HEK293 (cell line): ENCODE data around the gene FGD5.

Experiments
- CTCF ChIA-PET: fragments of 350-600 bp; formaldehyde crosslinking; extraction: SDS; loops from one replicate; lab custom pipeline; 2021; ENCODE audit warnings: antibody characterized with exemption; lab: Yijun Ruan, JAX
- POLR2A ChIA-PET: fragments of 300-600 bp; formaldehyde crosslinking; extraction: SDS; loops from one replicate; lab custom pipeline; 2020; ENCODE audit warnings: antibody characterized with exemption, inconsistent platforms; lab: Yijun Ruan, JAX
- H3K27ac ChIP-seq: fragments of 200-500 bp; sonication (Bioruptor generic); 2 replicates; pipeline ENCODE4 v1.5.1; 2014; ENCODE audit warnings: low read depth, low read length, control low read depth, inconsistent platforms; ENCODE audit errors: extremely low read depth
- H3K36me3 ChIP-seq, 2 experiments: fragments of 200-500 bp in 1 of 2; sonication (Bioruptor generic) in 1 of 2; 1 replicate in 1 of 2; 2 replicates in 1 of 2; pipeline ENCODE4 v1.5.1; 2014 to 2017; ENCODE audit warnings: inconsistent platforms in 2 of 2, low read length in 2 of 2; ENCODE audit not compliant: control insufficient read depth in 2 of 2, insufficient read depth in 1 of 2
- H3K4me1 ChIP-seq: fragments of 200-500 bp; sonication (Bioruptor generic); 2 replicates; pipeline ENCODE4 v1.5.1; 2014; ENCODE audit warnings: mild to moderate bottlenecking, low read length, inconsistent platforms; ENCODE audit not compliant: control insufficient read depth, insufficient read depth
- H3K4me3 ChIP-seq: 2 replicates; pipeline ENCODE4 v1.5.1; 2011; ENCODE audit warnings: low read depth, mild to moderate bottlenecking, control low read depth, low read length, moderate library complexity
- H3K9me3 ChIP-seq: fragments of 200-500 bp; sonication (Bioruptor generic); 2 replicates; pipeline ENCODE4 v1.5.1; 2014; ENCODE audit warnings: low read depth, low read length, inconsistent platforms; ENCODE audit not compliant: control insufficient read depth, insufficient read depth
- INSM2 ChIP-seq: fragments of 450-650 bp; formaldehyde crosslinking; IDR thresholded peaks from 2 replicates; pipeline ENCODE4 v1.5.1; 2016; ENCODE audit warnings: missing biosample characterization, missing genetic modification characterization
- KLF10 ChIP-seq: fragments of 450-650 bp; IDR thresholded peaks from 2 replicates; pipeline ENCODE4 v1.5.1; 2018; ENCODE audit warnings: missing biosample characterization, mild to moderate bottlenecking, missing genetic modification characterization
- MEIS1 ChIP-seq: sonication (generic); formaldehyde crosslinking; IDR thresholded peaks from 2 replicates; pipeline ENCODE4 v1.8.1; 2022; ENCODE audit warnings: missing genetic modification reagents, mild to moderate bottlenecking, borderline replicate concordance
- YY1 ChIP-seq: fragments of 450-650 bp; formaldehyde crosslinking; IDR thresholded peaks from 2 replicates; pipeline ENCODE4 v1.5.1; 2018; ENCODE audit warnings: missing biosample characterization, missing genetic modification characterization
- YY2 ChIP-seq: fragments of 450-650 bp; formaldehyde crosslinking; IDR thresholded peaks from 2 replicates; pipeline ENCODE4 v1.5.1; 2016; ENCODE audit warnings: missing biosample characterization, missing genetic modification characterization
- ZFP3 ChIP-seq: fragments of 450-650 bp; formaldehyde crosslinking; IDR thresholded peaks from 2 replicates; pipeline ENCODE4 v1.5.1; 2016; ENCODE audit warnings: low read depth, missing biosample characterization, missing genetic modification characterization
- ZNF133 ChIP-seq: fragments of 450-650 bp; formaldehyde crosslinking; IDR thresholded peaks from 2 replicates; pipeline ENCODE4 v1.5.1; 2016; ENCODE audit warnings: missing biosample characterization, missing genetic modification characterization
- ZNF138 ChIP-seq: fragments of 450-650 bp; formaldehyde crosslinking; IDR thresholded peaks from 2 replicates; pipeline ENCODE4 v1.5.1; 2016; ENCODE audit warnings: missing biosample characterization, missing genetic modification characterization, borderline replicate concordance
- ZNF24 ChIP-seq: fragments of 450-650 bp; formaldehyde crosslinking; IDR thresholded peaks from 2 replicates; pipeline ENCODE4 v1.5.1; 2016; ENCODE audit warnings: missing biosample characterization, missing genetic modification characterization
- ZNF350 ChIP-seq: fragments of 450-650 bp; formaldehyde crosslinking; IDR thresholded peaks from 2 replicates; pipeline ENCODE4 v1.5.0; 2017; ENCODE audit warnings: missing biosample characterization, mild to moderate bottlenecking, missing genetic modification characterization
- ZNF398 ChIP-seq: fragments of 450-650 bp; formaldehyde crosslinking; IDR thresholded peaks from 2 replicates; pipeline ENCODE4 v1.5.1; 2017; ENCODE audit warnings: missing biosample characterization, missing genetic modification characterization
- ZNF404 ChIP-seq: fragments of 450-650 bp; formaldehyde crosslinking; IDR thresholded peaks from 2 replicates; pipeline ENCODE4 v1.5.1; 2017; ENCODE audit warnings: missing biosample characterization, missing genetic modification characterization
- ZNF560 ChIP-seq: fragments of 450-650 bp; formaldehyde crosslinking; IDR thresholded peaks from 2 replicates; pipeline ENCODE4 v1.5.1; 2017; ENCODE audit warnings: missing biosample characterization, missing genetic modification characterization, borderline replicate concordance
- ZNF561 ChIP-seq: fragments of 450-650 bp; IDR thresholded peaks from 2 replicates; pipeline ENCODE4 v1.5.1; 2018; ENCODE audit warnings: missing biosample characterization, missing genetic modification characterization, borderline replicate concordance
- ZNF580 ChIP-seq: fragments of 450-650 bp; formaldehyde crosslinking; IDR thresholded peaks from 2 replicates; pipeline ENCODE4 v1.5.1; 2016; ENCODE audit warnings: missing biosample characterization, missing genetic modification characterization
- ZNF600 ChIP-seq: fragments of 450-650 bp; formaldehyde crosslinking; IDR thresholded peaks from 2 replicates; pipeline ENCODE4 v1.5.1; 2016; ENCODE audit warnings: missing biosample characterization, missing genetic modification characterization
- ZNF639 ChIP-seq: fragments of 450-650 bp; formaldehyde crosslinking; IDR thresholded peaks from 2 replicates; pipeline ENCODE4 v1.5.1; 2016; ENCODE audit warnings: missing biosample characterization, missing genetic modification characterization
- ZNF660 ChIP-seq: fragments of 450-650 bp; IDR thresholded peaks from 2 replicates; pipeline ENCODE4 v1.5.1; 2018; ENCODE audit warnings: missing biosample characterization, mild to moderate bottlenecking, missing genetic modification characterization
- ZNF704 ChIP-seq: fragments of 450-650 bp; formaldehyde crosslinking; IDR thresholded peaks from 2 replicates; pipeline ENCODE4 v1.5.1; 2016; ENCODE audit warnings: missing biosample characterization, missing genetic modification characterization
- ZNF747 ChIP-seq: fragments of 450-650 bp; formaldehyde crosslinking; IDR thresholded peaks from 2 replicates; pipeline ENCODE4 v1.5.1; 2016; ENCODE audit warnings: missing biosample characterization, missing genetic modification characterization
- ZNF830 ChIP-seq: fragments of 450-650 bp; IDR thresholded peaks from 2 replicates; pipeline ENCODE4 v1.5.0; 2018; ENCODE audit warnings: missing biosample characterization, missing genetic modification characterization, low read depth, mild to moderate bottlenecking, moderate library complexity
- ZNF843 ChIP-seq: fragments of 450-650 bp; formaldehyde crosslinking; IDR thresholded peaks from 2 replicates; pipeline ENCODE4 v1.5.1; 2016; ENCODE audit warnings: missing biosample characterization, missing genetic modification characterization

Gene FGD5

GRCh38 chr3:14780927-14781507 lies 37.7 kb upstream of the FGD5 start (continued):
- TF ChIP-seq MEIS1 (CRISPR knock-in tag): no peak
- TF ChIP-seq ZNF133 (tag by site-specific recombination): no peak
- no peak for TF ChIP-seq YY2
- no peak for TF ChIP-seq ZNF830 (tag by site-specific recombination)
- no peak for TF ChIP-seq ZNF843
- TF ChIP-seq ZNF561 (tag by site-specific recombination): no peak
- no peak for TF ChIP-seq ZNF747
- TF ChIP-seq, all 188 proteins: peak for 4

- H3K9me3 ChIP-seq: no peaks in the 10 kb centered on the region
- no peak overlapping the region for H3K27ac ChIP-seq
- no peaks in the 10 kb centered on the region for H3K36me3 ChIP-seq
- CTCF ChIA-PET: interaction anchor here (0.6 to 0.7 kb wide), 3 partner anchors 9 to 275 kb away, joined by 3 read pairs; no protein-coding TSS in a partner anchor
- H3K4me3 ChIP-seq: no peak overlapping the region
- POLR2A ChIA-PET: interaction anchor here (0.5 kb wide), 1 partner anchor 729 kb away, joined by 4 read pairs; no protein-coding TSS in a partner anchor
- TF ChIP-seq ZNF580 (tag by site-specific recombination): no peak
- no peak for TF ChIP-seq ZNF639
- TF ChIP-seq ZNF24: no peak
- TF ChIP-seq ZNF404: no peak
- no peak for TF ChIP-seq ZNF660 (tag by site-specific recombination)
- TF ChIP-seq ZNF350 (tag by site-specific recombination): no peak
- TF ChIP-seq ZNF561 (tag by site-specific recombination): no peak
- no peak for TF ChIP-seq ZFP3
- no peak for TF ChIP-seq ZNF138 (tag by site-specific recombination)
- TF ChIP-seq KLF10 (tag by site-specific recombination): no peak
- no peak for TF ChIP-seq YY1 (tag by site-specific recombination)
- no peak for TF ChIP-seq ZNF398 (tag by site-specific recombination)
- no peak for TF ChIP-seq ZNF600
- no peak for TF ChIP-seq INSM2 (tag by site-specific recombination)
- no peak for TF ChIP-seq ZNF560 (tag by site-specific recombination)
- TF ChIP-seq ZNF704 (tag by site-specific recombination): no peak
- H3K4me1 ChIP-seq: no peaks in the 10 kb centered on the region
Observed at GRCh38 chr3:14783480-14784086, 35.2 kb upstream of the FGD5 start.
